ENCODE measurements around the gene TRAM2.

TRAM2 gene

DNA sequence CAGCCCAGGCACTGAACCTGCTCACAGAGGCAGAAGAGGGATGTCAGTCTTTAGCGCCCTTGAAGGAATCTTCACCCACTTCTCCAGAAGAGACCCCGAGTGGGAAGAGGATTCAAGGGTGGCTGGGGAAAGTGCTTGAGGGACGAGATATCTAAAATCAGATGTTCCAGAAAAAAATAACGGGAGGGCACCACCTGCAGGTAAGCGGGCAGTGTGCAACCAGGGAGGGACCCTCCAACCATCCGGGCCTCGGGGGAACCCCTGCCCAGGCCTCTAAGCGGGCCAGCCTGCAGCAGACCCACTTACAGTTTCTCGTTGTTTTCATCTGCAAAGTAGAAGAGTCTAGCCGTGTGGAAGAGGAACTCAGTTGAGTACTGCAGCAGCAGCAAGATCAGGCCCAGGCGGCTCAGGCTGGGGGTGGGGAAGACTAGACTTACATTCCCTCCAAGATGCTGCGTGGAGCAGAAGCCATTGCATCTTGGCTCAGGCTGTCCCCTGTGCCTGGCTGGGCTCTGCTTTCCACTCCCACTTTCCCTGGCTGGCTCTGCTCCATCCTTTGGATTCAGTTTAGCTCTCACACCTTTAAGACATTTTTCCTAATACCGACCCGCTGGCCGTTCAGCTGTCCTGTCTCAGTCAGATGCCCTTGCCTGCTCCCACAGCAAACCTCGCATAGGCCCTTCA is 71.0 kb downstream of the TRAM2 start:
- DNase-seq, result no peak

DNA sequence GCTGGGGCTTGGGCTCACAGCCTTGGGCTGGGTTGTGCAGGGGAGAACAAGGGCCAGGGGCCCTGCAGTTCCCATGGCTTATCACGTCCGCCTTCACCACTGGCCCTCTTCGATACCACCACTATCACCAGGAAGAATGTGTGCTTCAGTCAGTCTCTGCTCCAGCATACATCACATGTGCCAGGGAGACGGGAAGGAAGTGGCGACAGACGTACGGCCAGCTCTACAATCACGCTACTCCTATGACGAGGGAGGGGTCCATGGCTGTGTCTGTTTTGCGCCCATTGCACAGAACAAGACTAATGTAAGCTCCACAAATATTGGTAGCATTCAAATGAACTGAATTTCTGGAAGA is 72.1 kb downstream of the TRAM2 start:
- no peak for DNase-seq

DNA sequence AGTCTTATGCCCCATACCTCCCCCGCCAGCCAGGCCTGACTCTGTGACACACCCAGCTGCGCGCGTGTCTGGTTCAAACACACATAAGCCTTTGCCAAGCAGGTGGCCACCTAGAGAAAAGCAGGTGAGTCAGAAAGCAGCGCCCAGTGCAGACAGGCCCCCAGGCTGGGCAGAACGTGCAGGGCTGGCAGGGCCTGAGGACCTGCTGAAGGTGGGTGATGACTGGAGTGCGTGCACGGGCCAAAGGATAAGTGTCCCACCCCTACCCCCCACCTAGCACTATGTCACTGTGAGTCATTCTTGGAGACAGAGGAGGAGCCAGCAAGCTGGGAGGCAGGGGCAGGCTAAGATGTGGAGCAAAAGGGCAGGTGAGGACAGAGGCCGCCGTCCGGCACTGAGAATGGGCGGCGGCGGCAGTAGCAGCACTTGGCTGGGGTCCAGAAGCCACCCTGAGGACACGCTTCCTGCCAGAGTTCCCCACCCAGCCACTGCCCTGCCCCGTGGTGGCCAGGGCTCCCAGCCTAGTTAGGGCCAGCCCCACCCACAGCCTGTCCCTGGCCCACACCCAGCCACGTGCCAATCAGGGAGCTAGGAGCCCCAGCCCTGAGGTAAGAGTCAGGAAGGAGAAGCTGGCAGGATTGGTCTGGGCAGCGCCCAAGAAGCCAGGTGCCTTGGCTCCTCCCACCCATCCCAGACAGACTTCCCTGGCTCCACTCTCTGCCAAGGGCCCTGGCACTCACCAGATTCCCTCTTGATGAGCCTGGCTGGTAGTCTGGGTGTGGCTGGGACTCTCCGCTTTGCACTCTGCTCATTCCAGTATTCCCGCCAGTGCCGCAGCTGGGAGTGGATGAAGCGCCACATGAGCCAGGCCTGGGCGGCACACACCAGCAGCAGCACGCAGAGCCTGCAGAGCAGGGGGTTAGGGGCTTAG is 72.7 kb downstream of the TRAM2 start:
- DNase-seq, result no peak

DNA sequence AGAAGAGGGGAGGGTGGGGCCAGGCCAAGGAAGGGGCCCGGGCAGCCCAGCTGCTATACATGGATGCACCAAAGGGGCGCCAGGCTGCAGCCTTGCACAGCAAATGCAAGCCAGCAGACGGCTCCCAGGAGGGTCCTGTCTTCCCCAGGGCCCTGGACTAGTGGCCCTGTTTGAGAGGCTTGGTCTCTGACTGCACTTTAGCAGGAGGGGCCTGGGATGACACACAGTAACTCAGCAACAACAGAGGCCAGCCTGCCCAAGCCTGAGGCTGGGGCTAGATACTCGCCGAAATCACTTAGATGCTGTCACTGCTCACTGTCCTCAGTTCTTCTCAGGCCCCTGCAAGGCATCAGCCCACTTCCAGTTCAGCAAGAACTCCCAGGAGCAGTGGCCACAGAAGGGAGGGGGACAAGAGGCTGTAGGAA is 73.5 kb downstream of the TRAM2 start:
- DNase-seq, result no peak

DNA sequence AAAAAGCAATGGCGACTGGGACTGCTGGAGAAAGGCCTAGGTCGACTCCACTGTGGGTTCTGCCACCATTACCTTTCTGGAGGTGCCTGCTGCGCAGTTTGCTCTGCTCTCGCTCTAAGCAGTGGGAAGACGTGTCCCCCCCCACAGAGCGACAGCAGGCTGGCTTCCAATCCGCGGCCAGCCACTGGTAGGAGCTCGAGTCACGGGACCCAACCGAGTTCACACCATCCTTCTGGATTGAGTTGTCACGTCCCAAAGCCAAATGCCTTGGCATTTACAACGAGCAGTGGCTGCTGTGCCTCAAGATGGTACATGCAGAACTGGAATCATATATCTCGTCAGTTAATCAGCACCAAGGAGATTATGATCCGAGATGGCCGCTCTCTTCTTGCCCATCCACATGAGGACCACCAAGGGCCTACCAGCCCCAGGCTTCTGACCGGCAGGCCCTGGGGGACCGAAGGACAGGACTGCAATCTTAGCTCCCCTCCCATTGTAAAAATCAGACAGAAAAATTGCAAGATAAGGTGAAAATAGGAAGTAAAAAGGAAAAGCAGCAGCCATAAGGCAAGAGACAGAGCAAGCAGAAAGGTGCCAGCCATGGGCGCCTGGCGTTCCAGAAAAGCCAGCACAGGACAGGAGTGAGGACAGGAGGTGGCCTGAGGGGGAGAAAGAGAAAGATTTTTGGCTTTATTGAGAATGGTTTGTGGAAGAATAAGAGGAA is 74.4 kb downstream of the TRAM2 start:
- DNase-seq, result no peak

DNA sequence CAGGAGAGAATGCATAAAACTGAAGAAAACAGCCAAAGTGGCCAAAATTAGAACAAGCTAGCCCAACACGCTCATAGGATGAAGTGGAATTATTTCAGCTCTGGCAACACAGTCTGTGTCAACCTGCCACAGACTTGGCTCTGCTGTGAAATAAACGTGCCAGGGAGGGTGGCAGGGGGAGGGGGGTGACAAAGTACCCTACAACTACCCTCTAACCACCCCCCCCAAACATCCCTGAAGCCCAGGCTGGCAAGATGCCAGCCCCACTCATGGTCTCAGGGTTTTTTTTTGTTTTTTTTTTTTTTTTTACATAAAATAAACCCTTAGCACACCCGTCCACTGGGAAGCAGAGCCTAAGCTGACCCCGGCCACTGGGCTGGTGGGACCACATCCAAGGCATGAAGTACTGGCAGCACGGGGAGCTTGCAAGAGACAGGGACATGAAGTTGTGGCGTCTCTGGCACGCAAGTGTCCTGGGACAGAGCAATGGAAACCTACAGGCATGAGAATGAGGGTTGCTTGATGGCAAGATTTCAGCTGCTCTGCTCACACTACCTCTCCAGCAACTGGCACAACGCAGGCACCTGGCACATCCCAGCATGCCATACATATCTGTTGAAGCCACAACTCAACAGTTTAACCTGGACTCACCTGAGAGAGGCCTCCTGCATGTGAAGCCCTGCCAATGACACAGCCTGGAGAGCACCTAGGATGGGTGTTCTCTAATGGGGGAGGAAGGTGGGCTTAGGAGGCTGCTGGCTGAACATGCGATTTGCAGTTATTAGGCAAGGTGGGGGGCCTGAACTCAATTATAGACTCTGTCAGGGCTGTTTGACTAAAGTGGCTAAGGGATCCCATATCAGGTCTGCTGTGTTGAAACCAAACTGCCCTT is 76.4 kb downstream of the TRAM2 start:
- DNase-seq, result no peak

DNA sequence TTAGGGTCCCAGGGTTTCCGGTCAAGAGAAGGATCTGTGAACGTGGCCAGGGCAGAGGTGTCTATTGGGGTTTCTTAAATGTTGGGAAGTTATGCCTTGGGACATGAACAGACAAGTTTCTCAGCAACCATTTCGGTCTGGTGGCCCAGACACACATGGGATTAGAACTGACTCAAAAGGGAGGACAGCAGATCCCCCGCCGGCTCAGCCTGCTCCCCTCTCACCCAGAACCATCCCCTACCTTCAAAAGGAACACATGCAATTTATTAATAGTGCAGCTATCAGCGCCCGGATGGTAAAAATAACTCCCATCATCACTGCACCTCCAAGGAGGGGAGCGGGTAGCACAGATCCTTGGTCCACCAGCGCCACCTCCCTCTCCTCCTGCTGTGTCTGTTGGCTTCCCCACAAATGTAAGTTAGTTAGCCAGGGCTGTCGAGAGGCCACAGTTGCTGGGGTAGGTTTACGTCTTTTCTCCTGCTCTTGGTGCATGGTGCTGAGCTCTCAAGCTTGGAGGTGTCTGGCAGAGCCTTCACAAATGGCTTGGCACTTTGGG is 77.1 kb downstream of the TRAM2 start:
- no peak for DNase-seq

DNA sequence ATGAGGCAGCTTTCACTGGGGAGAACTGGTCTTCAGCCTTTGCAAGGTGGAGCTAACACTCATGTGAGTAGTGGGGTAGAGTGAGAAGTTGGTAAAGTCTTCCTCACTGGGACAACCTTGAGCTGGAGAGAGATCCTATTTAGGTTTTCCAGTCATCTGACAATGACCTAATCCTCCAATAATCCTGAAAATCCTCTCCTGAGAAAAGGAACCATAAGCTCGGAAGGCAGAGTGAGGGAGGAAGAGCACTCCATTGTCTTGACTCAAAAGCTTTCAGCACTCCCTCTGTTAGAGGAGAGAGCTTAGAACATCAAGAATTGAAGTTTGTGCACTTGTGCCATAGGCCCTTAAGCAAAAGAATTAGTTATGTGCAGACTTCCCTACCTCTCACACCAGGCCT is 77.8 kb downstream of the TRAM2 start:
- DNase-seq, result no peak

DNA sequence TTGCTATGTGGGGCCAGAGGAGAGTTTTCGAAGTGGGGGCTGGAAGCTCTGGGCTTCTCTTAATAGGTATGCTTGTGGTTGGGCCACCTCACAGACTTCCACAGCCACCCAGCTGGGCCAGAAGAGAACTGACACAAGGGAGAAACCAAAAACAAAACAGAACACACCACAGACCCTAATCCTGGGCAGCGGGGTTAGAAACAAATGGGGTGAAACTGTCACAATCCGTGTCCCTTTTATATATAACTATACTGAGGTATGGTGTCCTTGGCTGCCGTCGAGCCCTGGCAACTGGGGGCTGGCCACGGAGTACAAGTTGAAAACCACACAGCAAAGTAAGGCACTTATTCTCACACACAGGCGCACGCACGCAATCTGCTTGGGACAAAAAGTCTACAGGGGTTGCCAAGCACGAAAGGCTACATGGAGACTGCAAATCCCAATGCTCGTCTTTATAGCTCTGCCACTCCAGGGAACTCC is 78.3 kb downstream of the TRAM2 start:
- DNase-seq, result no peak

DNA sequence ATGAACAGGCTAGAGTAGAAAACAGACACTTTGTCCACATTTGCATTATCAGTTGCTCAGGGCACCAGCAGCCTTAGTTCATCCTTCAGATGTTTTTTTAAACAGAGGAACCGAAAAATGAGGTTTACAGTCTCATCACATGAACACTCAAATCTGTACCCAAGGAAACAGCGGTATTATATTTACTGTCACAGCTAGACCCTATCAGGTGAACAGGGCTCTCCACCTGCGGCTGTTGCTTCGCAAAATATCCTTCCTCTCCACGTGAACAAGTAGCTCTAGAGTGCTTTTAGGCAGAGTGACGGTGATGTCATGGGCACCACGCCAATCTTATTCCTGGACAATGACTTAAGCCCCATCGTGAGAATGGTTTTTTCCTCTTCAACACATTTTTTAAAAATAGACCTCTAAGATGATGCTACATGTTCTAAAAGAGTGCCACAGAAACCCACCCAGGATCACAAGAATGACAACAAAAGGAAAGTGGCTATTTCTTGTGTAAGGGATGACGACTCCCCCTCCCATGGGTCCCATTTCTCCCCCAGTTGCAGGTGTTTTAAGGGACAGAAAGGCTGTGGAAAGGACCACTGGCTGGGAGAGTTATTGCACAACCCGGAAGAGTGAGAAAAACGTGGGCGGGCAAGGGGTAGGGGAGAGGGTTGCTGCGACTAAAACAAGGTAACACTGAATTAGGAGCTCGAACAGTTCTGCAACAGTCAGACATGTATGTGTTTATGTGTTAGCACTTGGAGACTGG is 79.0 kb downstream of the TRAM2 start:
- no peak for DNase-seq

DNA sequence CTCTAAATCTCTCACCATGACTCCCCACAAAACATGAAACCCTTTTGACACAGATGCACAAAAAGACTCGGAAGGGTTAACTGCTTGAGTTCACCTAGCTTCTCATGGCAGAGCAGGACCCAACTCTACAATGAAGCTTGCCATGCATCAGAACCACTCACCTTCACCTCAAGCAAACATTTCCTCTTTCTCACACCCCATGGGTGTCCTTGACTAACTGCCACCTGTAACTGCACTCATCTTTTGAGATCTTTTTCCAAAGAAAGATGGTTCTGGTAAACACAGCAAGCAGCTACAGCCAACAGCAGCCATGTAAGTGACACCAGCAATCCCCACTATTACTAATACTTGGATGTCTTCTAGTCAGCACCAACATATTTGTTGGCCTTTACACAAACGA is 80.2 kb downstream of the TRAM2 start:
- DNase-seq, result no peak

DNA sequence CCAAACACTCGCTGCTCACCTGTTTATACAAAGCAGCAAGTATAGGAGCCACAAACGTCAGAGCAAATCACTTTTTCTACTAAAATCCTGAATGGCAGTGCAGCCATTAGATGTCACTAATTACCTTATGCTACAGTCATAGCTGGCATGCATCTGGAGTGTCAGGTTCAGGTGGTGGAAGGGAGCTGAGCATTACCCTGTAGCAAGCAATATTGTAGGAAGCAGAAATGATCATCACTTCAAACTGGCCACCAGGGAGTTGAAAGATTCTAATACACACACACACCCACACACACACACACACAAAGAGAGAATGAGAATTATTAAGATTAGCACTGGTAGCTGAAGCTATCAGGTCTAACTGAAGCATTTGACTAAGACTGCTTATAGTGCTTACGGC is 80.9 kb downstream of the TRAM2 start:
- no peak for DNase-seq

DNA sequence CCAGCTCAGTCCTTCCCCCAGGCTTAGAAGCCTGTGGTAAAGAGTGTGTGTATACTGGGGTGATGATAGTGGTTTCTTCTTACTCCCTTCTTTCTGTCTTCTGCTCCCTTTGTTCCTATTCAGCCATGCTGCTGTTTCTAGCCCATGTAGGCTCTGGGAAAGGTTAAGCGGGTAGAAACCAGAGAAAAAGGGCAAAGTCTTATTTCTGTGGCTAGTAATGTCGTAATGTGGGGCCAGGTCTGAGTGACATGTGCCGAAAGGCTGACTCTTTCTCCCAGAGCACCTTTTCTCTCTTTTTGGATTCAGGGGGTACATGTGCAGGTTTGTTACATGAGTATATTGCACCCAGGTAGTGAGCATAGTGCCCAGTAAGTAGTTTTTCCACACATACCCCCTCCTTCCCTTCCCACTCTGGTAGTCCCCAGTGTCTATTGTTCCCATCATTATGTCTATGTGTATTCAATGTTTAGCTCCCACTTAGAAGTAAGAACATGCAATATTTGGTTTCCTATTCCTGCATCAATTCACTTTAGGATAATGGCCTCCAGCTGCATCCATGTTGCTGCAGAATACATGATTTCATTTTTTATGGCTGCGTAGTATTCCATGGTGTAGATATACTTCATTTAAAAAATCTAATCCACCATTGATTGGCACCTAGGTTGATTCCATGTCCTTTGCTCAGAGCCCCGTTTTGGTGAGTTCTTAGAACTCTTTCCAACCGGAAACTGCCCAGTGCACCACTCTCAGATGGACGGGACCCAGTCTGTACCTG is 82.4 kb downstream of the TRAM2 start:
- no peak for DNase-seq

DNA sequence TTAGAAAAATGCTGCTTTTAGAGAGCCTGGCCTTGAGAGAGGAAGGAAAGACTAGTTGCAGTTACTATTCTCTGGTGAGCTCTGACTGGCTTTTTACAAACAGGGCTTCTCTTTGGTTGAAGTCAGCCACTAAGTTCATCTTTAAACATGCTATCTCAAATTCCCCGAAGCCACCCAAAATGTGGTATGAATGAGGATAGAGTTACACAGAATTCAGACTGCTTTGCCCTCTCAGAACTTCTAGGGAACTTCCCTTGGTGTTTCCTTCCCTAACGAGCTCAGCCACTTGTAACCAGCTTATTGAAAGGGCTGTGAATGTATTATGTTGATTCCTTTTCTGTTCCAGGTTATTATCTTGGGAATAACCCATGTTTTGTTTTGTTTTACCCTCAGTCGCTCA is 83.2 kb downstream of the TRAM2 start:
- no peak for DNase-seq

DNA sequence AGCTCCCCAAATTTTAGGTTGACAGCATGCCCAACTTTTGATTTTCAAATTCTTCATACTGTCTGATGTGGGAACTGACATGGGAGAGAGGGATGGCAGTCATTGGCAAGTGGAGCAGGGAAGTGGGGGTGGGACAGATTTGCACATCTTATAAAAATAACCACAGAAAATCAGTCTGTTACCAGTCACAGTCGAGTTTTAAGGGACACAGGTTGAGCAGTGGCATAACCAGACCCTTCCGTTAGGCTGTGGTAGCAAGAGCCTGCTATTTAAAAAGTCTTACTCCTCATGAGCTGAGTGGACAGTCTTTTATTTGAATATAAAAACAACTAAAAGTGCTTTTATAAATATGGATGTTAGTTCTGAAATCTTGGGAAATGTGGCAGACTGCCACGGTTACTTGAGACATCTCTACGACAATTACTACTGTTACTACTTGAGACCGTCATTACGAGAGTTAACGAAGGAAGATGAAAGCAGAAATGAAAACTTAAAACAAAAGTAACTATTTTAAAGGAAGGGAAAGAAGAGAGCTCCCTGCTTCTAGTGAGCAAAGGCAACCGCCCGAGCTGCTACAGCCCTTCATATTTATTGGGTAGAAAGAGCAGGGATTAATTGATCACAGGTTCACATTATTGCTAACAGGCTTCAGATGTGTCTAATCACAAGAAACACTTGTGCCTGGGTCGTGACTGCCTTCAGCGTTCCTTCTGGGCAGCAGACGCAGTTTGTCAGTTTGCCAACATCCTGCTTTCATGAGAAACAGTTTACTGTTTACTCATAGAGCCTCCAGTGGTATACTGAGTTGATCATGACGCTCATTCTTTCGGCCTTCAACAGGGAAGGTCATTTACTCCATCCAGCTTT is 85.4 kb downstream of the TRAM2 start:
- DNase-seq, result no peak

DNA sequence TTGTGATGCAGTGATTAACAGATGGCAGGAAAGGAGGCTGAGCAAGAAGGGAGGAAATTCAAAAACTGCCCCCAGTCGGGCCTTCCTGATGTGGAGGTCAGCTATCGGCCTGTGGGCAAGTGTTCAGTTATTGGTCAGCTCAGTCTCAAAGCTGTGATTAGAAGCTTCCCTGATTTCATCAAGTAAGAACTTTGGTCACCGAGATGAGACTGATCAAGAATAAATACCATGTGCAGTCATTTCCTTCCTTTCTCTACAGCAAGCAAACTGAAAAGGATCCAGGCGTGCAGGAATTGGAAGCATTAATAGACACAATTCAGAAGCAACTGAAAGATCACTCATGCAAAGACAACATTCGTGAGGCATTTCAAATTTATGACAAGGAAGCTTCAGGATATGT is 87.0 kb downstream of the TRAM2 start:
- DNase-seq, result no peak

DNA sequence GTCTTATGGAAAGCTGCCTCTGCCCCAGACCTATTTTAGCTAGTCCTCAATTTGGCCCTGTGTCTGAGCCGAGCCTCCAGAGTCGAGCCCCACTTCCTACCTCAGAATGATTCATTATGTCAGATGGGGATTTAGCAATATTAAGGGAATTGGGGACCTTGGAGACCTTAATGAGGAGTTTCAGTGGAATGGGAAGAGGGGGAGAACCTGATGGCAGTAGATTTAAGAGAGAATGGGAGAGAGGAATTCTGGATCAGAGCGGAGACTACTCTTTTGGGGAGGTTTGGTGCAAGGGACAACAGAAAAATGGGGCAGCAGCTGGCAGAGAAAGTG is 93.2 kb downstream of the TRAM2 start:
- DNase-seq, result no peak

DNA sequence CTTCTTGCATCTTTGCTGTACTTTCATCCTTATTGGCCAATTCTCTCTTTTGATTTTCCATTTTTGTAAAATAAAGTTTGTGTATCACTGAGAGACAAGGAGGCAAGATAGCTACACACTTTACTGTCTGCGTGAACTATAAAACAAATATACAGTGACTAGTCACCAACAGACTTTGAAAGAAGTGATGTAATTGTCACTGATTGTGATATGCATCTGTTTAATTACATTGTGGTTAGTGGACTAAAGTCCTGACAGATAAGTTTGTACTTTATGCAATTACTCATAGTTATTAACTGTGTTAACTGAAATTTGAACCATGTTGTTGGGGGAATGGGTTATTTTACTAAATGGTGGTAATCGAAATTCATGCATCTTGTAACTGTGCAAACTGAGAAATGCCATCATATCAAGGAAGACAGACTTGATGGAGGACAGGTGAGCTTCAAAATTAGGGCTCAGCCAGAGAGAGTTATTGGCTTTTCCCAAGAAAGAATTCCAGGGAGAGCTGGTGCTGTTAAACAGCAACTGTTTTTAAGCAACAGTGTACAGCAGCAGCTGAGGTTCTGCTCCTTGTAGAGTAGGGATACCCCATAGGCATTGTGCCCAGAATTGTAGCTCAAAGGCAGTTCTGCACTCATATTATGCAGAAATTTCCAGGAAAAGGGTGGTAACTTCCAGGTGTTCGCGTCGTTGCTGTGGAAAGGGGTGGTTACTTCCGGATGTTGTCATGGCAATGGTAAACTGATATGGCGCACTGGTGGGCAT is 93.8 kb downstream of the TRAM2 start:
- DNase-seq, result no peak

DNA sequence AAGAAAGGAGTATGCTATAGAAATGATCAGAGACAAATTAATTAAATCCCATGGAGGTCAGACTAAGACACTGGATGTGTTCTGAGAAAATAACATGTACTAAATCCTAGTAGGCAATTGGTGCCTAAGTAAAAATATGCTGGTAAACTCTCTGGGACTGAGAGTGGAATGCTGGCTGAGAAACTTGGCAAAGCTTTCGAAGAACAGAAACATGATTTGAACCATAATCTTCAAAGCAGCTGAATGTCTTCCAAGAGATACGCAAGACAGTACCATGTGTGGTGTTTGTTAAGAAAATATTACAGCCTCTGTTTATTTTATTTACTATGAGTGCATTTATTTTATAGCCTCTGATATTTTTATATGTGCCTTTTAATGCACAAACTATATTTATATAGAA is 101.6 kb downstream of the TRAM2 start:
- DNase-seq, result no peak

Measured in activated CD4-positive, CD25-positive, alpha-beta regulatory T cell treated with anti-CD3 and anti-CD28 coated beads, Interleukin-2, amount 50 U/mL, for 72 hours (primary cell).